ENCODE data around the gene CCR5.

Gene CCR5

GRCh38 chr3:46409739-46410489, 39.2 kb downstream of the CCR5 start:
- DNase-seq: no peak

GRCh38 chr3:46410669-46411068, 39.9 kb downstream of the CCR5 start:
- no peak for DNase-seq

- DNase-seq: no peak
Measured at GRCh38 chr3:46411271-46411670, 40.5 kb downstream of the CCR5 start.

- no peak for DNase-seq
Measured at GRCh38 chr3:46412786-46413298, 42.1 kb downstream of the CCR5 start.

GRCh38 chr3:46413951-46414350, 43.2 kb downstream of the CCR5 start:
- DNase-seq: no peak

GRCh38 chr3:46414739-46415138, 44.0 kb downstream of the CCR5 start:
- DNase-seq: no peak

- no peak for DNase-seq
Measured at GRCh38 chr3:46416125-46416810, 45.5 kb downstream of the CCR5 start.

- no peak for DNase-seq
Measured at GRCh38 chr3:46416811-46417510, 46.2 kb downstream of the CCR5 start.

GRCh38 chr3:46417841-46418611, 47.3 kb downstream of the CCR5 start:
- no peak for DNase-seq

GRCh38 chr3:46419816-46420215, 49.1 kb downstream of the CCR5 start:
- no peak for DNase-seq

GRCh38 chr3:46420931-46421330, 50.2 kb downstream of the CCR5 start:
- DNase-seq: no peak

- DNase-seq: no peak
Measured at GRCh38 chr3:46422617-46423016, 51.9 kb downstream of the CCR5 start.

GRCh38 chr3:46423588-46423987, 52.8 kb downstream of the CCR5 start:
- no peak for DNase-seq
